MM.1S (cell line): ENCODE data around the gene KIRREL3.

Source experiments
- EZH2 ChIP-seq: fragments of 300-600 bp; sonication (generic); optimal IDR thresholded peaks from 2 replicates; pipeline ENCODE3; 2017; ENCODE audit warnings: low read depth, mild to moderate bottlenecking, antibody characterized with exemption, low read length, mixed read lengths
- EZH2phosphoT487 ChIP-seq: fragments of 300-600 bp; sonication (generic); IDR thresholded peaks from 2 replicates; pipeline ENCODE4 v1.6.1; 2018; ENCODE audit warnings: antibody characterized with exemption, low read length
- TF ChIP-seq, protein P1 (sequence below): fragments of 300-600 bp; sonication (generic); IDR thresholded peaks from 2 replicates; pipeline ENCODE4 v1.5.1; 2016; ENCODE audit warnings: antibody characterized with exemption, low read length, mixed read lengths

GRCh38 chr11:126606484-126606883, 394.1 kb downstream of the KIRREL3 start:
- TF ChIP-seq, protein P1, sequence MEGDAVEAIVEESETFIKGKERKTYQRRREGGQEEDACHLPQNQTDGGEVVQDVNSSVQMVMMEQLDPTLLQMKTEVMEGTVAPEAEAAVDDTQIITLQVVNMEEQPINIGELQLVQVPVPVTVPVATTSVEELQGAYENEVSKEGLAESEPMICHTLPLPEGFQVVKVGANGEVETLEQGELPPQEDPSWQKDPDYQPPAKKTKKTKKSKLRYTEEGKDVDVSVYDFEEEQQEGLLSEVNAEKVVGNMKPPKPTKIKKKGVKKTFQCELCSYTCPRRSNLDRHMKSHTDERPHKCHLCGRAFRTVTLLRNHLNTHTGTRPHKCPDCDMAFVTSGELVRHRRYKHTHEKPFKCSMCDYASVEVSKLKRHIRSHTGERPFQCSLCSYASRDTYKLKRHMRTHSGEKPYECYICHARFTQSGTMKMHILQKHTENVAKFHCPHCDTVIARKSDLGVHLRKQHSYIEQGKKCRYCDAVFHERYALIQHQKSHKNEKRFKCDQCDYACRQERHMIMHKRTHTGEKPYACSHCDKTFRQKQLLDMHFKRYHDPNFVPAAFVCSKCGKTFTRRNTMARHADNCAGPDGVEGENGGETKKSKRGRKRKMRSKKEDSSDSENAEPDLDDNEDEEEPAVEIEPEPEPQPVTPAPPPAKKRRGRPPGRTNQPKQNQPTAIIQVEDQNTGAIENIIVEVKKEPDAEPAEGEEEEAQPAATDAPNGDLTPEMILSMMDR = no peak
- TF ChIP-seq EZH2 = no peak
- no peak for TF ChIP-seq EZH2phosphoT487
